PC-3 (cell line): ENCODE results near the gene GDAP2. TPM values are rescaled to one million over a fixed set of nuclear protein-coding genes. Genes with fewer than 3 reads are reported as not detected.

Source experiments
- ATAC-seq: fragments of 200-7000 bp; cut with Tn5 transposase; 2 replicates; pipeline ENCODE4 v1.9.1; 2020; ENCODE audit warnings: mild to moderate bottlenecking, moderate library complexity
- BruUV-seq: library from RNA; stranded (reverse); fragments of 400-500 nt; replicated peaks from 2 replicates; lab custom pipeline; 2021; lab: Mats Ljungman, UMichigan
- CTCF ChIA-PET: fragments of 300-600 bp; sonication (Branson Sonifier 250); formaldehyde crosslinking; loops from one replicate; lab custom pipeline; 2022; ENCODE audit warnings: antibody characterized with exemption; lab: Charles Lee
- POLR2A ChIA-PET: fragments of 300-600 bp; sonication (Branson Sonifier 250); formaldehyde crosslinking; loops from one replicate; lab custom pipeline; 2022; ENCODE audit warnings: antibody characterized with exemption; ENCODE audit not compliant: unreplicated experiment; lab: Charles Lee
- DNase-seq: peaks from one replicate; pipeline ENCODE4 v3.0.0-alpha.2; 2015
- H2AFZ ChIP-seq: fragments of 300-600 bp; sonication (generic); 2 replicates; pipeline ENCODE4 v1.6.0; 2016; ENCODE audit warnings: antibody characterized with exemption, low read length
- H3F3A ChIP-seq: fragments of 300-600 bp; sonication (generic); one replicate; pipeline ENCODE4 v1.6.0; 2017; ENCODE audit warnings: antibody characterized with exemption, low read length, control low read depth, mild to moderate bottlenecking; ENCODE audit not compliant: unreplicated experiment
- H3K27ac ChIP-seq: fragments of 300-600 bp; sonication (generic); 2 replicates; pipeline ENCODE4 v1.5.1; 2016; ENCODE audit warnings: mild to moderate bottlenecking, low read length
- H3K27me3 ChIP-seq: fragments of 300-600 bp; sonication (generic); 2 replicates; pipeline ENCODE4 v1.6.1; 2016; ENCODE audit warnings: low read length, mixed read lengths
- H3K36me3 ChIP-seq: fragments of 300-600 bp; sonication (generic); 2 replicates; pipeline ENCODE4 v1.6.1; 2016; ENCODE audit warnings: low read depth, mixed run types, low read length, mixed read lengths
- H3K4me1 ChIP-seq: fragments of 300-600 bp; sonication (generic); 2 replicates; pipeline ENCODE4 v1.5.1; 2016; ENCODE audit warnings: low read length; ENCODE audit not compliant: insufficient read depth
- H3K4me2 ChIP-seq: fragments of 300-600 bp; sonication (generic); 2 replicates; pipeline ENCODE4 v1.6.0; 2016; ENCODE audit warnings: low read length
- H3K4me3 ChIP-seq: fragments of 300-600 bp; sonication (generic); 2 replicates; pipeline ENCODE4 v1.5.1; 2016; ENCODE audit warnings: mild to moderate bottlenecking, low read length, mixed read lengths
- H3K79me2 ChIP-seq: fragments of 300-600 bp; sonication (generic); 2 replicates; pipeline ENCODE4 v1.6.1; 2017; ENCODE audit warnings: low read length, mixed read lengths
- H3K9ac ChIP-seq: fragments of 300-600 bp; sonication (generic); 2 replicates; pipeline ENCODE4 v1.6.0; 2016; ENCODE audit warnings: mild to moderate bottlenecking, low read length
- H3K9me2 ChIP-seq: fragments of 300-600 bp; sonication (generic); replicated peaks from 2 replicates; pipeline ENCODE4 v1.6.1; 2016; ENCODE audit warnings: mixed run types, low read length, mixed read lengths
- H3K9me3 ChIP-seq: fragments of 300-600 bp; sonication (generic); 2 replicates; pipeline ENCODE4 v1.6.1; 2016; ENCODE audit warnings: low read length, mixed read lengths
- H4K20me1 ChIP-seq: fragments of 300-600 bp; sonication (generic); 2 replicates; pipeline ENCODE4 v1.6.1; 2016; ENCODE audit warnings: low read length, mixed read lengths
- EZH2 ChIP-seq: fragments of 300-600 bp; sonication (generic); IDR thresholded peaks from one replicate; pipeline ENCODE4 v1.6.1; 2017; ENCODE audit warnings: antibody characterized with exemption, mild to moderate bottlenecking, low read length; ENCODE audit not compliant: unreplicated experiment
- EZH2phosphoT487 ChIP-seq: fragments of 300-600 bp; sonication (generic); IDR thresholded peaks from 2 replicates; pipeline ENCODE4 v1.6.1; 2018; ENCODE audit warnings: mild to moderate bottlenecking, antibody characterized with exemption, low read length, borderline replicate concordance
- intact Hi-C: fragments of 100-400 bp; cut with micrococcal nuclease; formaldehyde crosslinking; loops from 2 replicates; pipeline ENCODE4 v1.9.0; 2023
- total RNA-seq: library from RNA; depleted of rRNA; stranded (reverse); fragments of >200 nt; gene quantifications from 2 replicates; pipeline ENCODE4 v1.2.3, GENCODE V29; 2014
- TF ChIP-seq, protein P1 (sequence below): fragments of 300-600 bp; sonication (generic); conservative IDR thresholded peaks from 2 replicates; pipeline ENCODE4 v1.5.1; 2017; ENCODE audit warnings: antibody characterized with exemption, low read depth, mild to moderate bottlenecking, low read length

The GDAP2 gene
- total RNA-seq, 1 experiment from 2014 or later: 20.7 TPM

DNA sequence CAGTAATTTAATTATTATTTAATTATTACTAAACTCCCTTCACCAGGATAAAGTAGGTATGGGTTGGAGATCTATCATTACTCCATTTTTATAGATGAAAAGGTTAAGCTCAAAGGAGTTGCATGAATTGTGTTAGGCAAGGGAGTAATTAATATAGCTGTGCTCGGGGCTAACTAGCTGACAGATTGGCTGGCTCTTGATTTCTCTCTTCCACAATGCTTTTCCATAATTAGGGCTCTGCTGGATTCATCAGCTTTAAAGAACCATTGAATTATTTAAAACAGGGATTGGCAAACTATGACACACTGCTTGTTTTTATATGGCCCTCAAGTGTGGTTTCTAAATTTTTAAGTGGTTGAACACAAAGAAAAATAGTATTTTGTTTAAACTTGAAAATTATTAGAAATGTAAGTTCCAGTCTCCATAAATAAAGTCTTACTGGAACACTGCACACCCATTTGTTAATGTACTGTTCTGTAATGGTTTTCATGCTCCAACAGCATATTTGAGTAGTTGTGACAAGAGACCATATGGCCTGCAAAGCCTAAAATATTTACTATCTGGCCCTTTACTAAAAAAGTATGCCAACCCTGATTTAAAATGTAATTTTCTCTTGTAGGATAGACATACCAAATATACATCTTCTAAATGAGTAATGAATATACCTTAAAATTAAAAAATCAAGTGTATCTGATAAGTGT, 76.4 kb downstream of the GDAP2 start:
- Histone ChIP-seq H3K4me3 (no peak overlapping the region), H3K9me2 (no peaks in the 10 kb centered on the region), H3K4me2 (no peak overlapping the region), H3K36me3 (no peaks in the 10 kb centered on the region), H3K9me3 (no peaks in the 10 kb centered on the region), H4K20me1 (0 out of 2 replicates have a peak, but pooled peaks cover 4% of the 10 kb centered on the region), H3K27me3 (no peaks in the 10 kb centered on the region), H3K4me1 (peaks cover 12% of the 10 kb centered on the region), H3K27ac (no peak overlapping the region), H3K79me2 (no peaks in the 10 kb centered on the region), H2AFZ (no peak overlapping the region), H3K9ac (no peak overlapping the region), H3F3A (no peaks in the 10 kb centered on the region)
- CTCF ChIA-PET: no interaction called here
- intact Hi-C loops: no loop called here
- BruUV-seq: no TSS peak
- TF ChIP-seq EZH2 (no peak), EZH2phosphoT487 (no peak)
- TF ChIP-seq, protein P1, sequence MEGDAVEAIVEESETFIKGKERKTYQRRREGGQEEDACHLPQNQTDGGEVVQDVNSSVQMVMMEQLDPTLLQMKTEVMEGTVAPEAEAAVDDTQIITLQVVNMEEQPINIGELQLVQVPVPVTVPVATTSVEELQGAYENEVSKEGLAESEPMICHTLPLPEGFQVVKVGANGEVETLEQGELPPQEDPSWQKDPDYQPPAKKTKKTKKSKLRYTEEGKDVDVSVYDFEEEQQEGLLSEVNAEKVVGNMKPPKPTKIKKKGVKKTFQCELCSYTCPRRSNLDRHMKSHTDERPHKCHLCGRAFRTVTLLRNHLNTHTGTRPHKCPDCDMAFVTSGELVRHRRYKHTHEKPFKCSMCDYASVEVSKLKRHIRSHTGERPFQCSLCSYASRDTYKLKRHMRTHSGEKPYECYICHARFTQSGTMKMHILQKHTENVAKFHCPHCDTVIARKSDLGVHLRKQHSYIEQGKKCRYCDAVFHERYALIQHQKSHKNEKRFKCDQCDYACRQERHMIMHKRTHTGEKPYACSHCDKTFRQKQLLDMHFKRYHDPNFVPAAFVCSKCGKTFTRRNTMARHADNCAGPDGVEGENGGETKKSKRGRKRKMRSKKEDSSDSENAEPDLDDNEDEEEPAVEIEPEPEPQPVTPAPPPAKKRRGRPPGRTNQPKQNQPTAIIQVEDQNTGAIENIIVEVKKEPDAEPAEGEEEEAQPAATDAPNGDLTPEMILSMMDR: no peak
- POLR2A ChIA-PET: interaction anchor here (0.7 kb wide), 1 partner anchor 10 kb away, joined by 16 read pairs; no protein-coding TSS in a partner anchor
- ATAC-seq (no peak), DNase-seq (no peak)

DNA sequence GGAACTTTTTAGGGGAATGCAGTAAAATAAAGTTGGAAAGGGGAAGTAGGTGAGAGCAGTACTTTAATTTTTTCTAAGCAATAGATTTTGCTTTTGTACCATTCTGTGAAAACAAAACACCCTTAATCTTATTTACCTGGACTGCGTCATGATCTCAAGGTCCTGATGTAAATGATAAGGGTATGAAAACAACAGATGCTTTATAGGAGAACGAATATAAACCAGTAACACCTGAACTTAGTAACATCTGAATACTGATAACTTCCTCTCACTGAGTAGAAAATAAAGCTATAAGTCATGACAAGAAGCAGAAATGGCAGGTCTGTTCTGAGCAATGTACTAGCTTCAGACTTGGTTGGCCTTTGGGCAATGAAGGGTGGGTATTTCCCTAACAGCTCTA, 77.7 kb downstream of the GDAP2 start:
- DNase-seq: no peak
- H3F3A ChIP-seq: no peaks in the 10 kb centered on the region
- ChIA-PET POLR2A (no interaction called here), CTCF (no interaction called here)
- H3K9ac ChIP-seq: no peak overlapping the region
- H2AFZ ChIP-seq: no peak overlapping the region
- no peak overlapping the region for H3K4me2 ChIP-seq
- no peaks in the 10 kb centered on the region for H3K36me3 ChIP-seq
- no TSS peak for BruUV-seq
- H4K20me1 ChIP-seq: no peaks in the 10 kb centered on the region
- no peaks in the 10 kb centered on the region for H3K4me1 ChIP-seq
- no peaks in the 10 kb centered on the region for H3K27me3 ChIP-seq
- intact Hi-C loops: no loop called here
- no peaks in the 10 kb centered on the region for H3K9me2 ChIP-seq
- no peaks in the 10 kb centered on the region for H3K9me3 ChIP-seq
- no peak for TF ChIP-seq EZH2phosphoT487
- TF ChIP-seq EZH2: no peak
- TF ChIP-seq, protein P1: no peak
- ATAC-seq: no peak
- H3K27ac ChIP-seq: no peak overlapping the region
- H3K79me2 ChIP-seq: no peaks in the 10 kb centered on the region
- no peak overlapping the region for H3K4me3 ChIP-seq
